HepG2 (cell line): Measurements from ENCODE around the gene DNMBP.

Experiments
- EZH2 ChIP-seq: conservative IDR thresholded peaks from 2 replicates; pipeline ENCODE4 v1.6.1; 2012; ENCODE audit warnings: mild to moderate bottlenecking, low read depth, low read length, moderate library complexity
- IKZF4 ChIP-seq: sonication (generic); formaldehyde crosslinking; IDR thresholded peaks from 2 replicates; pipeline ENCODE4 v1.5.1; 2020; ENCODE audit warnings: borderline replicate concordance, mild to moderate bottlenecking, low read depth, missing genetic modification reagents; ENCODE audit errors: not compliant biosample characterization
- REST ChIP-seq, 2 experiments: IDR thresholded peaks; 2 replicates each; pipeline ENCODE4 v1.6.1; 2011 to 2012; ENCODE audit warnings: low read length in 2 of 2, borderline replicate concordance in 1 of 2, low read depth in 1 of 2, mild to moderate bottlenecking in 1 of 2, moderate library complexity in 1 of 2
- RFX3 ChIP-seq: IDR thresholded peaks from 2 replicates; pipeline ENCODE4 v1.6.1; 2016; ENCODE audit warnings: missing biosample characterization, missing genetic modification reagents
- ZFP37 ChIP-seq: sonication (generic); formaldehyde crosslinking; IDR thresholded peaks from 2 replicates; pipeline ENCODE4 v1.4.0; 2020; ENCODE audit warnings: missing genetic modification reagents, borderline replicate concordance
- TF ChIP-seq, protein P1 (sequence below): sonication (generic); formaldehyde crosslinking; IDR thresholded peaks from 2 replicates; pipeline ENCODE4 v1.4.0; 2020; ENCODE audit warnings: missing genetic modification reagents

DNA sequence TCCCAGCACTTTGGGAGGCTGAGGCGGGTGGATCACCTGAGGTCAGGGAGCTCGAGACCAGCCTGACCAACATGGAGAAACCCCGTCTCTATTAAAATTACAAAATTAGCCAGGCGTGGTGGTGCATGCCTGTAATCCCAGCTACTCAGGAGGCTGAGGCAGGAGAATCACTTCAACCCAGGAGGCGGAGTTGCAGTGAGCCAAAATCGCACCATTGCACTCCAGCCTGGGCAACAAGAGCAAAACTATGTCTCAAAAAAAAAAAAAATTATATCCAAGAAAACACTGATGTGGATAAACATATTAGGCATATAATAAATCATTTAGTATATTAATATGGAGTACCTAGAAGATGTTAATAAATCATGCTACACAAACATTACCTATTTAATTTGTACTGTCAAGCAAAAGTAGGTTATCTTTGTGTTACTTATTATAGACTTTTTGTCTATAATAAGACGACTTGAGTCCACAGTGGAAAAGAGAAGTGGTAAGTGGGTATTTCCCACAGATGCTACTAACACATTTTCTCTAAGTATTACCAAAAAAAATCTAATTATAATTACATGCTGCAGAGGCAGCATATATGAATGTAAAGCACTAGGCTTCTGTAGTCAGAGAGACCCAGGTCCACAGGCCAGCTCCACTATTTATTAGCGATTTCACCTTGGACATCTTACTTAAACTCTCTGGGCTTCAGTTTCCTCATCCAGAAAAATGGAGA lies 34.5 kb downstream of the DNMBP start:
- TF ChIP-seq REST (IDR thresholded peaks at IDR 0.05; ENCODE audit: borderline replicate concordance in 1 of 2, low read depth in 1 of 2, low read length in 2 of 2) = no peak
- TF ChIP-seq RFX3 = no peak
- no peak for TF ChIP-seq IKZF4 (CRISPR knock-in tag)
- TF ChIP-seq, protein P1, sequence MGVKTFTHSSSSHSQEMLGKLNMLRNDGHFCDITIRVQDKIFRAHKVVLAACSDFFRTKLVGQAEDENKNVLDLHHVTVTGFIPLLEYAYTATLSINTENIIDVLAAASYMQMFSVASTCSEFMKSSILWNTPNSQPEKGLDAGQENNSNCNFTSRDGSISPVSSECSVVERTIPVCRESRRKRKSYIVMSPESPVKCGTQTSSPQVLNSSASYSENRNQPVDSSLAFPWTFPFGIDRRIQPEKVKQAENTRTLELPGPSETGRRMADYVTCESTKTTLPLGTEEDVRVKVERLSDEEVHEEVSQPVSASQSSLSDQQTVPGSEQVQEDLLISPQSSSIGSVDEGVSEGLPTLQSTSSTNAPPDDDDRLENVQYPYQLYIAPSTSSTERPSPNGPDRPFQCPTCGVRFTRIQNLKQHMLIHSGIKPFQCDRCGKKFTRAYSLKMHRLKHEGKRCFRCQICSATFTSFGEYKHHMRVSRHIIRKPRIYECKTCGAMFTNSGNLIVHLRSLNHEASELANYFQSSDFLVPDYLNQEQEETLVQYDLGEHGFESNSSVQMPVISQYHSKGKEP = no peak
- no peak for TF ChIP-seq EZH2
- no peak for TF ChIP-seq ZFP37 (CRISPR knock-in tag)
